HK-2 (cell line): ENCODE measurements around the gene TBX19.
A peak's percentile ranks its signal among the peaks of the same experiment; 100 is the strongest.
"Not testable (repeated sequence)": the region's sequence is repeated elsewhere in the genome, so short reads cannot be mapped to it uniquely, and the experiment has no call there.

Source experiments
- DNase-seq: peaks from one replicate; pipeline ENCODE4 v3.0.0-alpha.2; 2018; ENCODE audit not compliant: unreplicated experiment

Gene TBX19

DNA sequence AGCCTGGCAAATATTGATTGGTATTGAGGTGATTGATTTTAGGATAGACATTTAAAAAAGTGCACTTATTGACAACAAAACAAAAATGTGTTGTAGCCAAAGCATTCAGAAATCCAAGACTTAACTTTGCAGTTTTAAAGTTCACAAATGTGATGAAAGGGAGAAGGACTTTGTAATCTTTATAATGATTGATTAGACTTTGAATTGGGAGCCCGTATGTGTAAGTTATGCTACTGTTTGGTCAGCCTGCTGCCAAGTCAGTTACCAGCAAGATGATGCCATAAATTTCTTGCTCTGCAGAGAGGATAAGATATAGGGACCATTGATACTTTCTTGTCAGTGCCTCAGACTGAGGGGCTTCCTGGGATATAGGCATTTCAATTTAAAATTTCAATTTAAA lies 39.5 kb downstream of the TBX19 start:
- DNase-seq: no peak

GRCh38 chr1:168320800-168321450 lies 40.2 kb downstream of the TBX19 start:
- peak; percentile 45 for DNase-seq

DNA sequence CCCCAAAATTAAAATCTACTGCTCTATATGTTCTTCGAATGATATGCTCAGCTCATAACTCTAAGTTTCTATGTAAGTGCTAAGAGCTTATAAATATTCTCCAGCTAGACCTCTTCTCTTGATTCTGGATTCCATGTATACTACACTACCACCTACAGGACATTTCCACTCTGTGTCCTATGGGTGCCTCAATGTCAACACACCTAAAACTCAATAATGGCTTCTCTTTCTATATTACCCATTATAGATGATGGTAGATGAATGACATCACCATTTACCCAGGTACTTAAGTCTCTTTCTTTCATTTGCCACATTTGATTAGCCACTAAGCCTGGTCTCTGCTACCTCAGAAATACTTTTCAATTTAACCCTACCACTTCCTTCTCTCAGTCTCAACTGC lies 41.3 kb downstream of the TBX19 start:
- DNase-seq: no peak

DNA sequence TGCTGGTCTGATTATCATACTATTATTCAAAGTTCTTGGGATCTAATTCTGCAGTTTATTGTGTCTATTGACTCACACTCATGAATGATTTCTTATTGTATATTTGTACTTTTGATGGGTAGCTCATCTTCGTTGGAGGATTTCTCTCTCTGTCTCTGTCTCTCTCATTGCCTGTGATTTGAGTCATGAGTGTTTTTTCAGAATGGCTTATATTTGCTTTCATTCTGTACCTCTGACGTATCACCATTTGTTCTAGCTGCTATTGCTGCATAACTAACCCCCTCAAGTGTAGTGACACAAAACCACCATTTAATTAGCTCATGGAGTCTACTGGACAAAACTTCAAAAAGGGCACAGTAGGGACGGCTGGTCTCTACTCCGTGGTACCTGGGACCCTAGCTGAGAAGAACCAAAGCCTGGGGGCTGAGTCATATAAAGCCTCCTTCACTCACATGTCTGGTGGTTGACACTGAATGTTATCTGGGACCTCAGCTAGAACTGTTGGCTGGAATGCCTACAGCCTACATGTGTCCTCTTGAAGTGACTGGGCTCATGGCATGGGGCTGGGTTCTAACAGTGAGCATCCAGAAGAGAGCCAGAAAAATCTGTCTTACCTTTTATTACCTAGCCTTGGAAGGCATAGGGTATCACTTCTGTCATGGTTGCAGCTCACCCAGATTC lies 44.2 kb downstream of the TBX19 start:
- DNase-seq: no peak

GRCh38 chr1:168328731-168329364 lies 48.2 kb downstream of the TBX19 start:
- no peak for DNase-seq

DNA sequence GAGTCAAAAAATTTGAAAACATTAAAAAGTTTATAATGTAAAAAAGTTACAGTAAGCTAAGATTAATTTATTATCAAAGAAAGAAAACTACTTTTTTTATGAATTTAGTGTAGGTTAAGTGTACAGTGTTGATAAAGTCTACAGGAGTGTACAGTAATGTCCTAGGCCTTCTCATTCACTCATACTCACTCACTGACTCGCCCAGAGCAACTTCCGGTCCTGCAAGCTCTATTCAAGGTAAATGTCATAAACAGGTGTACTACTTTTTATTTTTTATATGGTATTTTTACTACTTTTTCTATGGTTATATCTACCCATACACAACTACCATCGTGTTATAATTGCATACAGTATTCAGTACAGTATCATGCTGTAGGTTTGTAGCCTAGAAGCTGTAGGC lies 49.6 kb downstream of the TBX19 start:
- DNase-seq: no peak

DNA sequence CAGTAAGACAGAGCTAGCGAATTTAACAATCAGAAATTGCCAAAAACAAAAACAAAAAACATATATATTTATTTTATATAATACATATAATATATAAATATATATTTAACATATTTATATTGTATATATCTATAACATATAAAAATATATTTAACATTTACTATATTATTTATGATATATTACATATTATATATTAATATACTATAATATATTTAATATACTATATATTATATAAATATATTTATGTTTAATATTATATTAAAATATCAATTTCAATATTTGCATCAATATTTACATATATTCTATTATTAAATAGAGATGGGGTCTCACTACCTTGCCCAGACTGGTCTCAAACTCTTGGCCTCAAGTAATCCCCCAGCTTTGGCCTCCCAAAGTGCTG lies 50.9 kb downstream of the TBX19 start:
- DNase-seq: no peak

- DNase-seq: no peak
These were observed 53.0 kb downstream of the TBX19 start for GRCh38 chr1:168333562-168334276.

GRCh38 chr1:168335500-168335899 lies 54.8 kb downstream of the TBX19 start:
- DNase-seq: no peak

- DNase-seq: no peak
These were observed 58.2 kb downstream of the TBX19 start for GRCh38 chr1:168338589-168339503.

DNA sequence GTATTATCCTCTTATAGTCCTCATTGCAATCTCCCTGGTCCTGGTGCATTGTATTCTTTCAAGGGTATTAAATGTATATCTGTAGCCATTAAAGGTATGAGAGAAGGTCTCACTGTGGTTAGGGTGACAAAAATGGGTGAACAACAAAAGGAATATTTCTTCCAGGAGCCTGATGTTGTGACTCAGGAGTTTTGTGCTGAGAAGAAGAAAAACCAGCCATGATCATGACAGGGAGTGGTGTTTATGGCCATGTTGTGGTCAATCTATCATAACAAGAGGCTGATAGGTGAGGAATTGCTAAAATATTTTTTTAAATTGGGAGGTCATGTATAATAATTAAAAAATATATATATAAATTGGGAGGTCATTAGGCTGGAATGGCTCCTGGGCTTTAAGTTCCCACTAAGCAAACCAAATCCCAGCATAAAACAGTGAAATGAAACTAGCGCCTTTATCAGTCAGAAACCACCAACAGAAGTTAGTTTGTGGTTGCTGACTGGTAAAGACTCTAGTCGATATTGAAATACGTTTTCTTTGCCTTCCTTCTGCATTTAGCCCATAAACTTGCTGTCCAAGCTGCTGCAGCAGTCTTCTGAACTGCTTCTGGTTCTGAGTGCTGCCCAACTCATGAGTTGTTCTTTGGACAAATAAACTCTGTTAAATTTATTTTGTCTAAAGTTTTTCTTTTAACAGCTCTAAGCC lies 60.3 kb downstream of the TBX19 start:
- DNase-seq: no peak

DNA sequence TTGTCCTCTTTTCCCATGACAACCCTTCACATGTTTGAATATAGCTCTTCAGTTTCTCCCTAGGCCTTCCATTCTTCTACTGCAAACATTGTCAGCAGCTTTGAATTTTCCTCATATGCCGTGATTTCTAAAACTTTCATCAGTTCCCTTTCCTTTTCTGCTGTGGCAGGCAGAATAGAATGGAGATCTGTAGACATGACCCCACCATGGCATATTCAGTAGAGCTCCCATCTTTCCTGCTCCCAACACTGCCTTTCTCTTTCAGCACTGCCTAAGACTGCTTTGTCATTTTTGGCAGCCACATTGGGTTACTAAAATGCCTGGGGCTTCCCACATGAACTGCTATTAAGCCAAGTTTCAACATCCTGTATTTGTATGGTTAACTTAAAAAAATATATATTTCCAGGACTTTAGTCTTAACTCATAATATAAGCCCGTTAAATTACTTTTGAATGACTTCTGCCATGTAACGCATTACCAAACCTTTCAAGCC lies 60.9 kb downstream of the TBX19 start:
- no peak for DNase-seq

GRCh38 chr1:168342572-168343280 lies 62.0 kb downstream of the TBX19 start:
- peak; percentile 66 for DNase-seq

DNA sequence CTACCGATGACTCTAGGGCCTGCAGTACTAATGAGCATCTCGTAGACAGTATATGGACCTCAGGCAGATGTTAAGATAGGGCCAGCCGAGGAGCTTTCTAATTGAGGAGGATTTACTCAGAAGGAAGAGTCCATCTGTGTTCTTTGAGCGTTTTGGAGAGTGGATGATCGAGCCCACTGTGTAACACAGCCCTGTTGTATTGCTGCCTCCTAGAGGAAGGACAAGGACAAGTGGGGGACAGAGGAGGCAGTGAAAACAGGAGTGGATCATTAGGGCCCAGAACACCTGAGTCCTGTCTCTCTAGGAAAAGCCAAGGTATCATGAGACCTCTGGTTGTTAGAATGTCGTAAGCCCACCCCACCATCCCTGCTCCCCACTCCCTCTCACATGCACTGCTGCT lies 62.9 kb downstream of the TBX19 start:
- DNase-seq: no peak

- no peak for DNase-seq
These were observed 63.8 kb downstream of the TBX19 start for GRCh38 chr1:168344517-168344916.

DNA sequence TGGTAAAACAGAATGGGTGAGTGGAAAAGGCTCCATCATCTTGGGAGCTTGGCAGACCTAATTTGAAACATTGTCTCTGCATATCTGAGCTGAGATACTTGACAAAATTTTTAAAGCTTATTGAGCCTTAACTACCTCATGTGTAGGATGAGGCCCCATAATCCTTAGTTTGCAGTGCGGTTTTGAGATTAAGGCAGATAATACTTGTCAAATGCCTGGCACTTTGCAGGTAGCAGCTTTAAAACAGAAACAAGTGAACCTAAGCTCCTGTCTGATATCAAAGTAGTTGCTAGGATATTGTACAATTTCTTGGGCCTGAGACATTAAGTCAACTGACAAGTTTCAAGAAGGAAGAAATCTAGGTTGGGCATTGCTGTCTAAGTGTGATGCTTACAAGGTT lies 65.3 kb downstream of the TBX19 start:
- no peak for DNase-seq

- no peak for DNase-seq
These were observed 67.0 kb downstream of the TBX19 start for GRCh38 chr1:168347630-168348029.

GRCh38 chr1:168348146-168348709 lies 67.6 kb downstream of the TBX19 start:
- no peak for DNase-seq

- DNase-seq: not testable (repeated sequence)
These were observed 73.9 kb downstream of the TBX19 start for GRCh38 chr1:168354335-168355269.
